H9 (cell line): Measurements from ENCODE around the gene XIRP1. TPM values are rescaled to one million over a fixed set of nuclear protein-coding genes. Genes with fewer than 3 reads are reported as not detected.

Experiments
- DNase-seq: peaks from one replicate; pipeline ENCODE4 v3.0.0-alpha.2; 2017
- H2AFZ ChIP-seq: one replicate; pipeline ENCODE4 v1.6.1; 2013; ENCODE audit warnings: mild to moderate bottlenecking, low read length, control low read depth, moderate library complexity
- H2AK5ac ChIP-seq: 2 replicates; pipeline ENCODE4 v1.6.1; 2013; ENCODE audit warnings: low read length, control low read depth, mixed read lengths; ENCODE audit not compliant: insufficient read length
- H2BK120ac ChIP-seq: one replicate; pipeline ENCODE4 v1.6.1; 2013; ENCODE audit warnings: low read depth, mild to moderate bottlenecking, low read length, control low read depth, inconsistent platforms; ENCODE audit not compliant: poor library complexity, severe bottlenecking
- H2BK12ac ChIP-seq: 2 replicates; pipeline ENCODE4 v1.6.1; 2013; ENCODE audit warnings: low read length, control low read depth, mixed read lengths, low read depth; ENCODE audit not compliant: insufficient read length
- H2BK15ac ChIP-seq: 2 replicates; pipeline ENCODE4 v1.6.1; 2013; ENCODE audit warnings: low read depth, low read length, control low read depth
- H2BK20ac ChIP-seq: one replicate; pipeline ENCODE4 v1.6.1; 2013; ENCODE audit warnings: low read depth, mild to moderate bottlenecking, low read length, control low read depth, inconsistent platforms; ENCODE audit not compliant: poor library complexity, severe bottlenecking
- H2BK5ac ChIP-seq: 2 replicates; pipeline ENCODE4 v1.6.1; 2013; ENCODE audit warnings: low read length, control low read depth, mixed read lengths; ENCODE audit not compliant: insufficient read length
- H3K14ac ChIP-seq: 2 replicates; pipeline ENCODE4 v1.6.1; 2013; ENCODE audit warnings: low read length, control low read depth; ENCODE audit not compliant: insufficient read depth
- H3K18ac ChIP-seq: 2 replicates; pipeline ENCODE4 v1.6.1; 2013; ENCODE audit warnings: low read depth, mild to moderate bottlenecking, mixed read lengths, low read length, control low read depth; ENCODE audit not compliant: insufficient read length
- H3K23ac ChIP-seq: 2 replicates; pipeline ENCODE4 v1.6.1; 2013; ENCODE audit warnings: low read length, control low read depth, mixed read lengths, low read depth; ENCODE audit not compliant: insufficient read length
- H3K23me2 ChIP-seq: 2 replicates; pipeline ENCODE4 v1.6.1; 2013; ENCODE audit warnings: low read depth, mild to moderate bottlenecking, mixed read lengths, low read length, control low read depth; ENCODE audit not compliant: insufficient read length, poor library complexity, severe bottlenecking
- H3K27ac ChIP-seq: 2 replicates; pipeline ENCODE4 v1.5.1; 2013; ENCODE audit warnings: low read length, control low read depth, mixed read lengths, low read depth; ENCODE audit not compliant: insufficient read length
- H3K27me3 ChIP-seq: 2 replicates; pipeline ENCODE4 v1.6.1; 2013; ENCODE audit warnings: low read length, control low read depth, inconsistent platforms; ENCODE audit not compliant: insufficient read depth
- H3K4ac ChIP-seq: 2 replicates; pipeline ENCODE4 v1.6.1; 2013; ENCODE audit warnings: low read depth, mild to moderate bottlenecking, control low read depth, inconsistent platforms, low read length, moderate library complexity
- H3K4me1 ChIP-seq: 2 replicates; pipeline ENCODE4 v1.6.1; 2013; ENCODE audit warnings: low read length, control low read depth, inconsistent platforms; ENCODE audit not compliant: insufficient read depth
- H3K4me2 ChIP-seq: 2 replicates; pipeline ENCODE4 v1.6.1; 2013; ENCODE audit warnings: low read length, control low read depth, mixed read lengths; ENCODE audit not compliant: insufficient read length, insufficient read depth
- H3K56ac ChIP-seq: 2 replicates; pipeline ENCODE4 v1.6.1; 2013; ENCODE audit warnings: low read depth, mild to moderate bottlenecking, mixed read lengths, low read length, control low read depth; ENCODE audit not compliant: insufficient read length
- H3K79me1 ChIP-seq: 2 replicates; pipeline ENCODE4 v1.6.1; 2013; ENCODE audit warnings: low read depth, mild to moderate bottlenecking, moderate library complexity, low read length, control low read depth, inconsistent platforms; ENCODE audit not compliant: insufficient read depth, poor library complexity, severe bottlenecking
- H3K79me2 ChIP-seq: 2 replicates; pipeline ENCODE4 v1.6.1; 2013; ENCODE audit warnings: low read length, control low read depth, inconsistent platforms; ENCODE audit not compliant: insufficient read depth
- H3K9ac ChIP-seq: 2 replicates; pipeline ENCODE4 v1.6.1; 2013; ENCODE audit warnings: low read length, control low read depth, mixed read lengths; ENCODE audit not compliant: insufficient read length; ENCODE audit errors: extremely low read depth
- H3K9me3 ChIP-seq: one replicate; pipeline ENCODE4 v1.6.1; 2013; ENCODE audit warnings: low read depth, low read length, inconsistent platforms; ENCODE audit not compliant: control insufficient read depth
- H3T11ph ChIP-seq: one replicate; pipeline ENCODE4 v1.6.1; 2013; ENCODE audit warnings: mild to moderate bottlenecking, low read length, control low read depth, inconsistent platforms
- H4K20me1 ChIP-seq: one replicate; pipeline ENCODE4 v1.6.1; 2013; ENCODE audit not compliant: control insufficient read depth, insufficient read length, insufficient read depth
- H4K5ac ChIP-seq: 2 replicates; pipeline ENCODE4 v1.6.1; 2013; ENCODE audit warnings: low read depth, mild to moderate bottlenecking, mixed read lengths, low read length, control low read depth; ENCODE audit not compliant: insufficient read length
- H4K8ac ChIP-seq: replicated peaks from 2 replicates; pipeline ENCODE4 v1.6.1; 2013; ENCODE audit warnings: low read length, control low read depth, mixed read lengths, low read depth; ENCODE audit not compliant: insufficient read length
- H4K91ac ChIP-seq: 2 replicates; pipeline ENCODE4 v1.6.1; 2013; ENCODE audit warnings: low read depth, mild to moderate bottlenecking, moderate library complexity, mixed read lengths, low read length, control low read depth; ENCODE audit not compliant: insufficient read length
- H3K27ac Mint-ChIP-seq, 3 experiments: 2 replicates in 2 of 3; 3 replicates in 1 of 3; pipeline ENCODE4 v1.8.0; 2020 to 2021; ENCODE audit warnings: mixed read lengths in 3 of 3, mild to moderate bottlenecking in 1 of 3, moderate library complexity in 1 of 3
- H3K27me3 Mint-ChIP-seq: 2 replicates; pipeline ENCODE4 v1.8.0; 2021; ENCODE audit warnings: low read depth, mild to moderate bottlenecking, moderate library complexity, mixed read lengths
- H3K36me3 Mint-ChIP-seq, 3 experiments: 2 replicates in 2 of 3; 3 replicates in 1 of 3; pipeline ENCODE4 v1.8.0; 2020 to 2021; ENCODE audit warnings: low read depth in 3 of 3, mixed read lengths in 3 of 3; ENCODE audit not compliant: insufficient read depth in 1 of 3
- H3K4me1 Mint-ChIP-seq, 2 experiments: 2 replicates each; pipeline ENCODE4 v1.8.0; 2020; ENCODE audit warnings: mixed read lengths in 2 of 2
- H3K4me3 Mint-ChIP-seq, 2 experiments: 2 replicates in 1 of 2; 3 replicates in 1 of 2; pipeline ENCODE4 v1.8.0; 2020 to 2021; ENCODE audit warnings: mild to moderate bottlenecking in 2 of 2, mixed read lengths in 2 of 2, moderate library complexity in 1 of 2
- H3K9me3 Mint-ChIP-seq, 2 experiments: 2 replicates in 1 of 2; 3 replicates in 1 of 2; pipeline ENCODE4 v1.8.0; 2020; ENCODE audit warnings: mild to moderate bottlenecking in 2 of 2, mixed read lengths in 2 of 2, moderate library complexity in 1 of 2
- WGBS: extraction: QIAGEN DNeasy Blood & Tissue Kit; methylation state at CpG from one replicate; pipeline ENCODE4 v1.1.7; 2013; ENCODE audit warnings: missing lambda C conversion rate, low lambda C conversion rate, mixed read lengths; ENCODE audit not compliant: insufficient read length; ENCODE audit errors: extremely low coverage; 5-methylcytosine and 5-hydroxymethylcytosine counted together
- total RNA-seq: library from RNA; stranded (reverse); gene quantifications from 2 replicates; pipeline ENCODE4 v1.2.1, GENCODE V29; 2021
- TF ChIP-seq, protein P1 (sequence below): fragments of 200-600 bp; sonication (generic); conservative IDR thresholded peaks from 3 replicates; pipeline ENCODE4 v1.8.0; 2021; ENCODE audit warnings: antibody characterized with exemption, mild to moderate bottlenecking

Gene XIRP1
- total RNA-seq, 1 experiment from 2014 or later: not detected

- Histone ChIP-seq H2AFZ (no peak overlapping the region), H3K9ac (no peak overlapping the region)
- H3K4me1 Mint-ChIP-seq: peaks cover 36 to 43% of the 10 kb centered on the region in 2 experiments
These were observed 11.6 kb downstream of the XIRP1 start for GRCh38 chr3:39180546-39181346.

More at GRCh38 chr3:39180546-39181346, 11.6 kb downstream of the XIRP1 start:
- Histone ChIP-seq H3K56ac (no peak overlapping the region), H3K4me1 (peaks cover 12% of the 10 kb centered on the region; the same call in 1 of the 2 replicates), H3K14ac (no peak overlapping the region), H4K20me1 (no peaks in the 10 kb centered on the region), H4K8ac (no peak overlapping the region), H2BK15ac (no peak overlapping the region), H3K79me1 (no peaks in the 10 kb centered on the region), H3K23ac (no peak overlapping the region), H3K4me2 (peak overlapping the region; percentile 79), H2BK12ac (no peak overlapping the region), H4K91ac (no peak overlapping the region), H4K5ac (no peak overlapping the region), H2AK5ac (no peak overlapping the region), H3K79me2 (no peaks in the 10 kb centered on the region), H3K27me3 (no peaks in the 10 kb centered on the region; the same call in none of the 2 replicates), H3K27ac (no peak overlapping the region), H3K9me3 (no peaks in the 10 kb centered on the region), H3K18ac (peak overlapping the region; percentile 10), H3K4ac (no peak overlapping the region), H3K23me2 (peaks cover 7% of the 10 kb centered on the region), H2BK20ac (no peak overlapping the region), H2BK5ac (no peak overlapping the region), H2BK120ac (no peak overlapping the region), H3T11ph (no peak overlapping the region)
- TF ChIP-seq, protein P1, sequence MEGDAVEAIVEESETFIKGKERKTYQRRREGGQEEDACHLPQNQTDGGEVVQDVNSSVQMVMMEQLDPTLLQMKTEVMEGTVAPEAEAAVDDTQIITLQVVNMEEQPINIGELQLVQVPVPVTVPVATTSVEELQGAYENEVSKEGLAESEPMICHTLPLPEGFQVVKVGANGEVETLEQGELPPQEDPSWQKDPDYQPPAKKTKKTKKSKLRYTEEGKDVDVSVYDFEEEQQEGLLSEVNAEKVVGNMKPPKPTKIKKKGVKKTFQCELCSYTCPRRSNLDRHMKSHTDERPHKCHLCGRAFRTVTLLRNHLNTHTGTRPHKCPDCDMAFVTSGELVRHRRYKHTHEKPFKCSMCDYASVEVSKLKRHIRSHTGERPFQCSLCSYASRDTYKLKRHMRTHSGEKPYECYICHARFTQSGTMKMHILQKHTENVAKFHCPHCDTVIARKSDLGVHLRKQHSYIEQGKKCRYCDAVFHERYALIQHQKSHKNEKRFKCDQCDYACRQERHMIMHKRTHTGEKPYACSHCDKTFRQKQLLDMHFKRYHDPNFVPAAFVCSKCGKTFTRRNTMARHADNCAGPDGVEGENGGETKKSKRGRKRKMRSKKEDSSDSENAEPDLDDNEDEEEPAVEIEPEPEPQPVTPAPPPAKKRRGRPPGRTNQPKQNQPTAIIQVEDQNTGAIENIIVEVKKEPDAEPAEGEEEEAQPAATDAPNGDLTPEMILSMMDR: 0 out of 3 replicates have a peak, but pooled peaks have one; percentile 13
- H3K27ac Mint-ChIP-seq: peak overlapping the region; percentile 9 to 53 (median 18); a peak in 6 of 7 replicates
- DNase-seq: peak; percentile 94
- H3K4me3 Mint-ChIP-seq: peak overlapping the region; percentile 66 to 84
- no peaks in the 10 kb centered on the region for H3K36me3 Mint-ChIP-seq
- WGBS: no CpG with 5 or more reads among the region's 64 CpGs
- H3K27me3 Mint-ChIP-seq: peaks cover 24% of the 10 kb centered on the region
- H3K9me3 Mint-ChIP-seq: no peaks in the 10 kb centered on the region; a peak in 1 of 5 replicates
